HG03565 (cell line): ENCODE results near the gene SREBF2.

Experiments
- ATAC-seq: cut with Tn5 transposase; IDR thresholded peaks from one replicate; pipeline ENCODE4 v1.9.1; 2021; ENCODE audit warnings: mild to moderate bottlenecking, moderate library complexity; ENCODE audit not compliant: unreplicated experiment

Gene SREBF2

DNA sequence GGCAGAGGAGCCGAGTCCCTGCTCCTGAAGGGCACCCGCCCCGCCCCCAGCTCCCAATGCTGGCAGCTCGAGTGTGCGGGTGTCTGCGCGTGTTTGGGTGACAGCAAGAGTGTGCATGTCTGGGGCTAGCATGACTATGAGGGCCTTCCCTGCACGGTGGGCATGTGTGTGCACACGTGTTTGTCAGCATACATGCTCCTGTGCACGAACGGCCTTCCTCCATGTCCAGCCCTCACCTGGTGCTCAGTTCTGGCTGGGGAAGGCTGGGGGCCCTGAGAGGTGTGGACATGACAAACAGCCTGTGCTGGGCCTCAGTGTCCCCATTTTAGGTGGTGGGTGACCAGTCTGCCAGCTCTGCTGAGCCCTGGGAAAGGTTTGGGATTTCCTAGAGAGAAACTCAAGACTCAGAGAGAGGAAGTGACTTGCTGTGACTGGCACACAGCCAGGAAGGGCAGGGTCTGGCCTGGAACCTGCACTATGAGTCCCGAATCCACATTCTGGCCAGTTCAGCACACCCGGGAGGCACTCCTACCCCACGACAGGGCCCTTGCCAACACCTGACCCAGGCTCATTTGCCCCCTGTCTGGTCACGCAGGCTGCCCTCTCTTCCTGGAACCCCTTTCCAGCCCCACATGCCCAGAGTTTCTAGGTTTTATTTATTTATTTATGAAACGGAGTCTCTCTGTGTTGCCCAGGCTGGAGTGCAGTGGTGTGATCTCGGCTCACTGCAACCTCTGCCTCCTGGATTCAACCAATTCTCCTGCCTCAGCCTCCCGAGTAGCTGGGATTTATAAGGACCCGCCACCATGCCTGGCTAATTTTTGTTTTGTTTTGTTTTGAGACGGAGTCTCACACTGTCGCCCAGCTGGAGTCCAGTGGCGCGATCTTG is 85.2 kb downstream of the SREBF2 start:
- ATAC-seq, result no peak

- peak; percentile 35 for ATAC-seq
Observed at GRCh38 chr22:41919357-41920224, 86.7 kb downstream of the SREBF2 start.

DNA sequence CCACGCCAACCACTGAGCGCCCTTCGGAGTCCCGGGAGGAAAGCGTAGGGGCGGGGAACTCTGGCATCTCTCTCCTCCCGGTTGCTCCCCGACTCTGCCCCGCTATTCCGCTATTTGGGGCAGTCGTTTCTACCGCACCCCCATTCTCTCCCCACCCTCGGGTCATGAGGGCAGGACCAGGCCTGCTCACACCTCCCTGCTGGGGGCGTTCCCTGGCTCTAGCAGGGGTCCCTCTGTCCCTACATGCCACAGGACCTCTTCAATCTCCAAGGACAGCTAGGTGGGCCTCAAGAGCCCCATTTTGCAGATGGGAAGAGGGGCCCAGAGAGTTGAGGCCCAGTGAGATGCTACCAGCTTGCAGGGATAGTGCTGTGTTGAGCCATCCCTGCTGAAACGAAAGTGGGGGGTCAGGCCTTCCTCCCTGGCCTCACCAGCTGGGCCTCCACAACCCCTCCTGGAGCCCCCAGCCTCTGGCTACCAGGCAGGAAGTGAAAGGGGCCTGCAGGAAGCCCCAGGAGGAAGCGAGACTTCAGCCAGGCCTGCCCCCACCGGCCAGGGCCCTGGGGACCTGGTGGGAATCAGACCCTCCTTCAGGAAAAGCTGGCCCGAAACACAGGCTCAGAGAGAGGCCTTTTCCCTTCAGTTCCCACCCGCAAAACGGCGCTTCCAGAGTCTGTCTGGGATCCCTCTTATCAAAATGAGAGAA is 87.5 kb downstream of the SREBF2 start:
- no peak for ATAC-seq

- ATAC-seq, result no peak
Observed at GRCh38 chr22:41922328-41922727, 89.4 kb downstream of the SREBF2 start.

DNA sequence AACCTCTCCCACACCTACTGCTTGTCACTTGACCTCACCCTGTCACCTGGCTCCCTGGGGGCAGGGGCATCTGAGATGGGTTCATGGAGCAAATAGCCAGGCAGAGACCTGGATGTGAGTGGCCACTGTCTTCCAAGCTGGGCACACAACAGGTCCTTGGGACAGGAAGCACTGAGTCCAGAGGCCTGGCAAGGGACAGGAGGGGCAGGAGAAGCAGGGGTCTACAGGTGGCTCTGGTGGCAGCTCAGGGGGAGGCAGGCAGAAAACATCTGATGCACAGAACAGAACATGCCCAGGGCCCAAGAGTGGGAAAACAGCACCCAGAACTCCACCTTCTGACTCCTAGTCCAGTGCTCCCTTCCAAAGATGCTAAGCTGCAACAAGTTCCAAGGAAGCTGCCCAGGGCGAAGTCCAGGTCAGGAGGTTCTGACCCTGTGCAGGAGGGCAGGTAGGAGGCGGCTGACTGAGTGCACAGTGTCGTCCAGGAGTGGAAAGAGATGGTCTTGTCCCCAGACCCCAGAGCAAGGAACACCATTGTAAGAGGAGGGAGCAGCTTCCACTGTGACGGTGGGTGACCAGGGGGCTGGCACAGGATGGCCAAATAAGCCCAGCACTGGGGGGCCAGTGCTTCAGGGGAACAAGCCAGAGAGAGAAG is 90.2 kb downstream of the SREBF2 start:
- no peak for ATAC-seq

GRCh38 chr22:41923595-41924276 is 90.8 kb downstream of the SREBF2 start:
- no peak for ATAC-seq

GRCh38 chr22:41925783-41926460 is 93.0 kb downstream of the SREBF2 start:
- ATAC-seq, result no peak

- no peak for ATAC-seq
Observed at GRCh38 chr22:41927813-41928212, 94.9 kb downstream of the SREBF2 start.

DNA sequence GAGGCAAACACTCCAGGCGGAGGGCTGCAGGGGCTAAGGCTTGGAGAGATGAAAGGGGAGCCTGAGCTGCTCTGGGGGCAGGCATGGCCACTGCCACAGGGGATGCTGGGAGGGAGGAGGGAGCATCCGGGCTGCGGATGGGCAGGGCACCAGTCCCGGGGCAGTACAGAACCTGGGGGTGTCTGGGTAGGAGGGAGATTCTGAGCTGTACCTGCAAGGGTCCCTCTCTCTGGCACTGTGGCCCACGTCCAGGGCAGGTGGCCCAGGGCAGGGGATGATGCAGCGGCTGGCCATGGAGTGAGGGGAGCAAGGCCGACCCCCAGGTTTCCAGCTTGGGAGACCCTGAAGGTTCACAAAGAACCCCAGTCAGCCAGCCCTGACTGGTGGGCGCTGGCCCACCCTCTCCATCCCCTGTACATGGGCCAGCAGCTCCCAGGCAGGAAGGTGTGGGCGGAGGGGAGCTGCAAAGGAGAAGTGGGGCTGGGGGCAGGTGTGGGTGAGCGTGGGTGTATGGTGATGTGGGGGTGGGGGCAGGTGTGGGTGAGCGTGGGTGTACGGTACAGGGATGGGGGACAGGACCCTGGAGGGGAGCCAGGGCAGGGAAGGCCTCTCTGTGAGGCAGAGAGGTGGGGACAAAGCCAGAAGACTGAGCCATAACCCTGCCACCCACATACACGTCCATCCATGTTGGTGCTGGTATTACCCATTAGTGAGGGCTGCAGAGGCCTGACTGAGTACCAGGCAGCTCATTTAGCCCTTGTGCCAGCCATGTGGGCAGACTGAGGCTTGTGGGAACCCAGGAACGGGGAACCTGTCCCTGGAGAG is 95.9 kb downstream of the SREBF2 start:
- no peak for ATAC-seq

GRCh38 chr22:41929418-41929810 is 96.5 kb downstream of the SREBF2 start:
- no peak for ATAC-seq

DNA sequence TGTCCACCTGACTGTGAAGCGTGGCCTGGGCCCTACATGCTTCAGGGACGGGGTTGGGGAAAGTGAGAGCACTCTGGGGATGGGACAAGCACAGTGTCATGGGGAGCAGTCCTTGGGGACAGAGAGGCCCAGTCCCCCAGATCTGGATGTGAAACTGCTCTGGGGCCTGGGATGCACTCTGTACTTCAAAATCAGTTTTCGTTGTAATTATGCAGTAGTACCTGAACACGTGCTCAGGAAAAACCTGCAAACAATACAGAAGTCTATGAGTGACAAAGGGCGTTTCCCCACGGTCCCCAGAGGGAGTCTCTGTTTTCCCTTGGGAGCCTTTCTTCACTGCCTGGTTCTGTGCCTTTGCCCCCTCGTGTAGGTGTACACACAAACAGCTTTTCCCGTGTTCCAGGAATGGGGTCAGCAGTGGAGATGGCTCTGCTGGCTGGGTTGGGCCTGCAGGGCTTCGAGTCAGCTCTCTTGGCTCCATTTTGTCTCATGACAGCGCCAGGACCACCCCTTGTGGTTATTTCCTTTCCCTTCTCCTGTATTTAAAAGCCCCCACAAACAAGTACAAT is 98.9 kb downstream of the SREBF2 start:
- ATAC-seq, result no peak

DNA sequence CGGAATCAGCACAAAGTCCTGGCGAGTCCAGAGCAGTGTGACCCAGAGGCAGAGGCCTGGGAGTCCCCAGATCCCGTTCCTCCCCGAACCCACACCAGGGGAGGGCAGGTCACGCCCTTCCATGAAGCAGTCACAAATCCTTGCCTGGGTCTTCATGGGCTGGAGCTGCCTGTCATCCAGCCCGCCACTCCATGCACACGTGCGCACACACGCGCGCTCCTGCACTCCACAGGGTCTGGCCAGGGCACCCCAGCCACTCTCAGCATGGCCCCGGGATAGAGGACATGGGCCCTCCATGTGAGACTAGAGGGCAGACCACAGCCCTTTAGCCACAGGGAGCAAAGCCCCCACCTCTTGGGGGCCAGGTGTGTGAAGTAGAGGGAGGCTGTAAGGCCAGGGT is 99.4 kb downstream of the SREBF2 start:
- no peak for ATAC-seq

DNA sequence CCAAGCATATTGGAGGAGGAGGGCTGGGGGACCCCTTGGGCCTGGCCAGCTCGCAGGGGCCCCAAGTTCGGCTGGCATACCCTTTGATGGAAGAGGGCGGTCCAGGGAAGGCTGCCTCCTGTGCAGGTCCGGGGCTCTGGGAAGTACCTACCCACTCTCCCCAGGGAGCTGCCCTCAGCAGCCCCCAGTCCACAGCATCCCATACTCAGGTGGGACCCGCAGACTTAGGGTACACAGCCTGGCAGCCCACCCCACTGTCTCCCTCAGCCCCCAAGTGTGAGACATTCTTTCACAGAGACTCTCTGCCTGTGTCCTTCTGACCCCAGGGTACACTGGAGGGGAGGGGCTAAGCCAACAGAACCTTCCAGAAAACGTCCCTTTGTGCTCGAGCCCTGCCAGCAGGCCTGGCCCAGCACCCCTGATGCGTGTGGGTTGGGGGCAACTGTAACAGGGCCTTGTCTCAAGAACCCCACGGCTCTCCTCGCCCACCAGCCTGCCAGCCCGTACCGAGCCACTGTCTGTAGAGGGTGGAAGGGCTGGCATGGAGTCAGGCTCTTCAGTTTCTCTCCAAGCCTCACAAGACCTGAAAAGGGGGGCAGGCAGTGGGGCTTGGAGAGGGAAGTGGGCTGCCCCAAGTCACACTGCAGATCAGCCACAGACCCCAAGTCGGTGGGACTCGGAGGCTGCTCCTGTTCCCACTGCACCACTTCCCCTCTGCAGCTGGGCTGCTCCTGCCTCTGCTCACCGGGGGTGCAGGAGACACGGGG is 100.7 kb downstream of the SREBF2 start:
- no peak for ATAC-seq

DNA sequence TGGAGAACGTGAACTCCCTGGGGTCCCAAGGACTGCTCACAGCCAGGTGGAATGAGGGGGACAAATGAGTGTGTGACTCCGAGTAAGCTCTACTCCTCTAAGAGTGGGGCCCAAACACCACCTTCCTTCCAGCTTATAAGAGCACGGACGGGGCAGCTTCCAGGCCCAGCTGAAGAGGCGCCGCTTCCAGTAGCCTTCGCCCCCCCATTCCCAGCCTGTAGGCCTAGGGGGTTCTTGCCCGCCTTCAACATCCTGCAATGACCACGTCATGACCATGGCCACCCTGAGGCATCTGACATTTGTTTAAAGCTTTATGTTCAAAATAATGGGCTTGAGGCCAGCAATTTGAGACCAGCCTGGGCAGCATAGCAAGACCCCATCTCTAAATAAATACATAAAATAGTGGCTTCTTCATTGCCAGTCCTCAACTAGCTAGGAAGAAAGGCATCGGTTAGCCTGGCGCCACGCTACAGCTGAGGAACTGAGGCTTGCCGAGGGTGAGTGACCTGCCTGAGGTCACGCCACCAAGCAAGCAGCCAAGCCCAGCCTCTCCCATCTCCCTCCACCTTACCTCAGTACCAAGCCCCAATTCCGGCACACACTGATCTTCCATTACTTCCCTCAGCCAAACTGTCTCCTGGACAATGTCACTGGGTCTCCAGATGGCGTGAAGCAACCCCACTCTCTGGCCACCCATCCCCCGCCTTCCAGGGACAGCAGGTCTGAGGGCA is 101.5 kb downstream of the SREBF2 start:
- no peak for ATAC-seq

- no peak for ATAC-seq
Observed at GRCh38 chr22:41935015-41935351, 102.1 kb downstream of the SREBF2 start.

DNA sequence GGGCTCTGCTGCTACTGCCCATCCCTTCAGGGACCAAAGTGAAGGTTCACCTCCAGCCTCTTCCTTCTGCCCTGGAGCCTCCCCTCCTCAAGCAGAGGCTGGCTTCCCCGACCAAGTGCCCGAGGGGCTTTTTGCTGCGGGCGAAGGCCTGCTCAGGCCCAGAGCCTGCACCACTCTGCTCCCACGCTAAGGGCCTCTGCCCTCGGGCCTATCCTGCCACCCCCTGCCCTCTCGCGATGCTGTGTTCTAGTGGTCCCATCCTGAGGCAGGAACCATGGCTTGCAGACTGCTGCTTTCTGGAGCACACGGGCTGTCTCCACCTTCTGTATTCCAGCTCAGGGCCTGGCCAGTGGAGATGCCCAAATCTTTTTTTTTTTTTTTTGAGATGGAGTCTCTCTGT is 102.6 kb downstream of the SREBF2 start:
- ATAC-seq, result no peak

DNA sequence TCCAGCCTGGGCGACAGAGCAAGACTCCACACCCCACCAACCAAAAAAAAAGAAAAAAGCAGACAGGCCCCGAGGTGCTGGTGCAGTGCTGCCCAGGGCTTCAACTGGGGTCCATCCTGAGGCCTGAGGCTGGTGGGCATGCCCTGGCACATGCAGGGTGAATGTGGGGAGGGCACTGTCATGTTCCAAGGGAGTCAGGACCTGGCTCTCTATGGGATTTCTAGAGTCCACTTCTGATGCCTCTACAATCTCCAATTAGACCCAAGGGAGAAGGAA is 103.9 kb downstream of the SREBF2 start:
- no peak for ATAC-seq
